Activated CD4-positive, alpha-beta T cell treated with anti-CD3 and anti-CD28 coated beads, Interleukin-2, amount 10 ng/mL, durations not matched to agents 24 days and 14 days (primary cell): ENCODE data around the gene TTC3. TPM values are rescaled to one million over a fixed set of nuclear protein-coding genes. Genes with fewer than 3 reads are reported as not detected.
"Not testable (repeated sequence)": the region's sequence is repeated elsewhere in the genome, so short reads cannot be mapped to it uniquely, and the experiment has no call there.

Source experiments
- DNase-seq: peaks from one replicate; pipeline ENCODE4 v3.0.0; 2022
- H3K27ac Mint-ChIP-seq: one replicate; pipeline ENCODE4 v1.8.0; 2022; ENCODE audit warnings: mild to moderate bottlenecking, mixed read lengths
- H3K27me3 Mint-ChIP-seq: one replicate; pipeline ENCODE4 v1.8.0; 2022; ENCODE audit warnings: mixed read lengths
- H3K36me3 Mint-ChIP-seq: one replicate; pipeline ENCODE4 v1.8.0; 2022; ENCODE audit warnings: low read depth, mild to moderate bottlenecking, mixed read lengths
- H3K4me1 Mint-ChIP-seq: one replicate; pipeline ENCODE4 v1.8.0; 2021; ENCODE audit warnings: mixed read lengths
- H3K4me3 Mint-ChIP-seq: one replicate; pipeline ENCODE4 v1.8.0; 2022; ENCODE audit warnings: mild to moderate bottlenecking, moderate library complexity, mixed read lengths
- H3K9me3 Mint-ChIP-seq: one replicate; pipeline ENCODE4 v1.8.0; 2021; ENCODE audit warnings: mixed read lengths
- intact Hi-C: fragments of 100-400 bp; cut with micrococcal nuclease; formaldehyde crosslinking; loops from one replicate; pipeline ENCODE4 v1.15.1; 2023
- total RNA-seq: library from RNA; stranded (reverse); gene quantifications from 2 replicates; pipeline ENCODE4 v1.2.3, GENCODE V29; 2022

Gene TTC3
- total RNA-seq, 1 donor from 2014 or later: 62.4 TPM

DNA sequence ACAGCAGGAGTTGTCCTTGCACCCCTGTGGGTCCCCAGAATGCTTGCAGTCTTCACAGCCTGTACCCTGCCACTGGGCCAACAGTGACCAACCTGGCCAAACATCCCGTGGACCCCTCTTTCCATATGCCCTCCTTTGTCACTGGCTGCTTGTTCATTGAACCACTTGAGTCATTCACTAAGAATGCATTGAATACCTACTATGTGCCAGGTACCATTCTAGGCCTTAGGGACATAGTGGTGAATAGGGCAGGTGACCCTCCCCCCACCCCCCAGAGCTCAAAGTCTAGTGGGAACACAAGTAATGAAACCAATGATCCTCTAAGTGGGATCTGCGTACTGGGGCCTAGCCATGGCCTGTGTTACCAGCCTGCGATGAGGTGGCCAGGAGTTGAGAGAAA is 28.4 kb upstream of the TTC3 start:
- Mint-ChIP-seq H3K9me3 (no peaks in the 10 kb centered on the region), H3K27ac (no peak overlapping the region), H3K27me3 (peaks cover 22% of the 10 kb centered on the region), H3K36me3 (no peaks in the 10 kb centered on the region), H3K4me1 (peaks cover 8% of the 10 kb centered on the region), H3K4me3 (no peak overlapping the region)
- intact Hi-C loops: no loop called here
- DNase-seq: no peak

GRCh38 chr21:37045149-37045548 is 27.9 kb upstream of the TTC3 start:
- intact Hi-C loops: no loop called here
- H3K27ac Mint-ChIP-seq: no peak overlapping the region
- H3K4me3 Mint-ChIP-seq: no peak overlapping the region
- no peaks in the 10 kb centered on the region for H3K36me3 Mint-ChIP-seq
- H3K9me3 Mint-ChIP-seq: no peaks in the 10 kb centered on the region
- peaks cover 8% of the 10 kb centered on the region for H3K4me1 Mint-ChIP-seq
- peaks cover 27% of the 10 kb centered on the region for H3K27me3 Mint-ChIP-seq
- DNase-seq: no peak

DNA sequence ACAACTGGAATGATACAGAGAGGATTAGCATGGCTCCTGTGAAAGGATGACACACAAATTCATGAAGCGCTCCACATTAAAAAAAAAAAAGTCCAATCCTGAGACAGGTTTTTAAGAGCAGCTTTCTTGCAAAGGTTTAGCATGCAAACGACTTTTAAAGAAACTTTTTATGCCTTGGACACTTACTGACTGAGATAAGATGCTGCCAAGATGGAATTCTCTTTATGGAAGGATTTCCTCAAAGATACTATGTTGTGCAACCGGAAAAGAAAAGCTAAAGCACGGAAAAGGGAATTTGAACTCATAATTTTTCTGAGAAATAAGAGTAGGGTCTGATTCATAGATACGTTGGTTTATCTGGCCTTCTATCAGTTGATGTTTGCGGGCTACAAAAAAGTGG is 27.5 kb upstream of the TTC3 start:
- H3K4me3 Mint-ChIP-seq: no peak overlapping the region
- H3K9me3 Mint-ChIP-seq: no peaks in the 10 kb centered on the region
- H3K4me1 Mint-ChIP-seq: peaks cover 8% of the 10 kb centered on the region
- H3K36me3 Mint-ChIP-seq: no peaks in the 10 kb centered on the region
- DNase-seq: no peak
- H3K27me3 Mint-ChIP-seq: peaks cover 27% of the 10 kb centered on the region
- intact Hi-C loops: no loop called here
- H3K27ac Mint-ChIP-seq: no peak overlapping the region

DNA sequence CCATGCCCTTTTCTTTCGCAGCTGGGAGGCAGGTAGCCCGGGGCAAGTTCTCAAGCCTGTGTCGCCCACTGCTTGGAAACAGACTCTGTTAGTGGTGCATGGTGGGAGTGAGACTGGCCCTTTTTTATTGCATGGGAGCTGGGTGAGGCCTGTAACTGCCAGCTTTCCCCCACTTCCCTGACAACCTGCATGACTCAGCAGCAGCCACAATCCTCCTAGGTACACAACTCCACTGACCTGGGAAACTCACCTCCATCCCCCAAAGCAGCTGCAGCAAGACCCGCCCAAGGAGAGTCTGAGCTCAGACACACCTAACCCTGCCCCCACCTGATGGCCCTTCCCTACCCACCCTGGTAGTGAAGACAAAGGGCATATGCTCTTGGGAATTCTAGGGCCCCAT is 26.0 kb upstream of the TTC3 start:
- Mint-ChIP-seq H3K4me3 (no peak overlapping the region), H3K27me3 (peaks cover 29% of the 10 kb centered on the region), H3K4me1 (peaks cover 8% of the 10 kb centered on the region), H3K36me3 (no peaks in the 10 kb centered on the region), H3K9me3 (no peaks in the 10 kb centered on the region), H3K27ac (no peak overlapping the region)
- no peak for DNase-seq
- intact Hi-C loops: no loop called here

DNA sequence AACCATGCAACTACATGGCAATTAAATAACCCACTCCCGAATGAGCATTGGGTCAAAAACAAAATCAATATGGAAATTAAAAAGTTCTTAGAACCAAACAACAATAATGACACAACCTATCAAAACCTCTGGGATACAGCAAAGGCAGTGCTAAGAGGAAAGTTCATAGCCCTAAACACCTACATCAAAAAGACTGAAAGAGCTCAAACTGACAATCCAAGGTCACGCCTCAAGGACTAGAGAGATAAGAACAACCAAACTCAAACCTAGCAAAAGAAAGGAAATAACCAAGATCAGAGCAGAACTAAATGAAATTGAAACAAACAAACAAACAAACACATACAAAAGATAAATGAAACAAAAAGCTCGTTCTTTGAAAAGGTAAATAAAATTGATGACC is 23.3 kb upstream of the TTC3 start:
- H3K9me3 Mint-ChIP-seq, H3K4me1 Mint-ChIP-seq, intact Hi-C loops: not testable (repeated sequence)

DNA sequence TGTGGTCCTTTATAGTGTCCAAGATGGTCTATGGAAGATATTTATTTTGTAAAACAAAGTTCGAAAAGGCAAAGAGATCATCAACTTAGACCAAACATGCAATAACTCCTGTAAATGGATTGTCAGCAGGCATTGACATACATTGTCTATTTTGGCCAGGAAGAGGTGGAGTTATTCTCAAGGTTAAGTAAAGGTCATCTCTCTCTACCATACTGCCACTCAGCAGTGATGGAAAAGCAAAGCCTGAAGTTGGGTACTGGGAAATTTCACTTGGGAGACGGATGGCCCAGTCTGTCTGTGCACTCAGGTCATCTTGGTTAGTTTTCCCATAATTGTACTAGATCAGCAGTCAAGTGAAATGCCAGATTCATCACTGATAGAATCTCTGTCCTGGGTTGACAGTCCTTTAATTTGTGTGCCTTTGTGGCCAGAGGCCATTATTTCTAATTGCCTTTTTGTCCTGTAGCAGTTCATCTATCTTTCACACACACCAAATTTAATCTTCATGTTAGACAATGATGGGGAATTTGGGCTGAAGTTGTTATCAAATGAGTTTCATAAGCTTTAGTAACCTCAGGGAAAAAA is 17.7 kb upstream of the TTC3 start:
- intact Hi-C loops: no loop called here
- H3K27ac Mint-ChIP-seq: no peak overlapping the region
- H3K27me3 Mint-ChIP-seq: peaks cover 13% of the 10 kb centered on the region
- no peak overlapping the region for H3K4me3 Mint-ChIP-seq
- H3K4me1 Mint-ChIP-seq: peaks cover 1% of the 10 kb centered on the region
- no peaks in the 10 kb centered on the region for H3K9me3 Mint-ChIP-seq
- H3K36me3 Mint-ChIP-seq: no peaks in the 10 kb centered on the region
- no peak for DNase-seq

More for the DNA sequence above, 23.3 kb upstream of the TTC3 start:
- not testable (repeated sequence) for H3K4me3 Mint-ChIP-seq, DNase-seq, H3K36me3 Mint-ChIP-seq, H3K27ac Mint-ChIP-seq
- H3K27me3 Mint-ChIP-seq: peaks cover 34% of the 10 kb centered on the region

- DNase-seq: no peak
- H3K9me3 Mint-ChIP-seq: no peaks in the 10 kb centered on the region
These were observed 15.4 kb upstream of the TTC3 start for GRCh38 chr21:37057614-37058013.

GRCh38 chr21:37058261-37058660 is 14.8 kb upstream of the TTC3 start:
- no peaks in the 10 kb centered on the region for H3K36me3 Mint-ChIP-seq
- no peak overlapping the region for H3K27ac Mint-ChIP-seq
- no peak for DNase-seq
- H3K4me3 Mint-ChIP-seq: no peak overlapping the region
- intact Hi-C loops: no loop called here
- H3K27me3 Mint-ChIP-seq: peaks cover 10% of the 10 kb centered on the region
- H3K9me3 Mint-ChIP-seq: no peaks in the 10 kb centered on the region
- H3K4me1 Mint-ChIP-seq: peaks cover 1% of the 10 kb centered on the region

More at GRCh38 chr21:37057614-37058013, 15.4 kb upstream of the TTC3 start:
- intact Hi-C loops: no loop called here
- H3K4me3 Mint-ChIP-seq: no peak overlapping the region
- H3K36me3 Mint-ChIP-seq: no peaks in the 10 kb centered on the region
- H3K27ac Mint-ChIP-seq: no peak overlapping the region
- peaks cover 11% of the 10 kb centered on the region for H3K27me3 Mint-ChIP-seq
- H3K4me1 Mint-ChIP-seq: peaks cover 1% of the 10 kb centered on the region

GRCh38 chr21:37059181-37059580 is 13.9 kb upstream of the TTC3 start:
- no peak overlapping the region for H3K4me3 Mint-ChIP-seq
- no peak for DNase-seq
- H3K4me1 Mint-ChIP-seq: peaks cover 1% of the 10 kb centered on the region
- no peak overlapping the region for H3K27ac Mint-ChIP-seq
- H3K9me3 Mint-ChIP-seq: no peaks in the 10 kb centered on the region
- intact Hi-C loops: no loop called here
- no peaks in the 10 kb centered on the region for H3K36me3 Mint-ChIP-seq
- H3K27me3 Mint-ChIP-seq: peaks cover 7% of the 10 kb centered on the region

- intact Hi-C loops: no loop called here
- Mint-ChIP-seq H3K9me3 (no peaks in the 10 kb centered on the region), H3K4me3 (no peak overlapping the region), H3K4me1 (peaks cover 1% of the 10 kb centered on the region), H3K27ac (no peak overlapping the region), H3K36me3 (no peaks in the 10 kb centered on the region), H3K27me3 (peaks cover under 1% of the 10 kb centered on the region)
- no peak for DNase-seq
These were observed 12.8 kb upstream of the TTC3 start for GRCh38 chr21:37060296-37060695.

GRCh38 chr21:37061926-37062592 is 11.0 kb upstream of the TTC3 start:
- Mint-ChIP-seq H3K27me3 (no peaks in the 10 kb centered on the region), H3K36me3 (no peaks in the 10 kb centered on the region), H3K4me1 (peaks cover 1% of the 10 kb centered on the region), H3K9me3 (no peaks in the 10 kb centered on the region), H3K27ac (no peak overlapping the region), H3K4me3 (no peak overlapping the region)
- DNase-seq: no peak
- intact Hi-C loops: no loop called here

- no peak for DNase-seq
- peaks cover 1% of the 10 kb centered on the region for H3K4me1 Mint-ChIP-seq
- H3K27me3 Mint-ChIP-seq: no peaks in the 10 kb centered on the region
- no peak overlapping the region for H3K27ac Mint-ChIP-seq
- intact Hi-C loops: no loop called here
- peaks cover 2% of the 10 kb centered on the region for H3K36me3 Mint-ChIP-seq
- H3K4me3 Mint-ChIP-seq: no peak overlapping the region
- no peaks in the 10 kb centered on the region for H3K9me3 Mint-ChIP-seq
These were observed 10.5 kb upstream of the TTC3 start for GRCh38 chr21:37062593-37062935.

- H3K4me1 Mint-ChIP-seq: peaks cover 1% of the 10 kb centered on the region
- no peak for DNase-seq
- H3K36me3 Mint-ChIP-seq: peaks cover 3% of the 10 kb centered on the region
- no peaks in the 10 kb centered on the region for H3K9me3 Mint-ChIP-seq
- H3K27ac Mint-ChIP-seq: no peak overlapping the region
- H3K27me3 Mint-ChIP-seq: no peaks in the 10 kb centered on the region
- H3K4me3 Mint-ChIP-seq: no peak overlapping the region
- intact Hi-C loops: no loop called here
These were observed 9.6 kb upstream of the TTC3 start for GRCh38 chr21:37063433-37063832.

GRCh38 chr21:37064841-37065240 is 8.2 kb upstream of the TTC3 start:
- Mint-ChIP-seq H3K27me3 (no peaks in the 10 kb centered on the region), H3K27ac (no peak overlapping the region), H3K4me3 (no peak overlapping the region), H3K4me1 (peaks cover 1% of the 10 kb centered on the region), H3K9me3 (no peaks in the 10 kb centered on the region), H3K36me3 (peaks cover 8% of the 10 kb centered on the region)
- intact Hi-C loops: no loop called here
- DNase-seq: no peak
